ENCODE measurements around the gene GLI2.

DNA sequence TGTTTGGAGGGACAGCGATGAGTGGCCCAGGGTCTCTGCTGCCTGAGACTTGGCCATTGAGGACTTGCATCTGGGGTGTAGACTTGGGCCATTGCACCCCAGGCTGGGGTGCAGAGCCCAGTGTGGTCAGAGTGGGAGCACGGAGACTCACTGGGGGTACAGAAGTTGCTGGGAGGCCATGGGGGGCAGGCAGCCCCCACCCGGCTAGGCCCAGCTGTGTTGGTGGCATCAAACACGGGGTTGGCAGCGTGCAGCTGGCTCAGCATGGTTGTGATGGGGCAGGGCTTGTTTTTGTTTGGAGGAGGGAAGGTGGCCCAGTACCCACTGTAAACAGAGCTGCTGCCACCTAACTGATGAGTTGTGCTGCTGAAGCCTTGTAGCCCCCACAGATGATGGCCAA lies 42.1 kb downstream of the GLI2 start:
- TF ChIP-seq SP1 (IDR thresholded peaks at IDR 0.05) (no peak), SUZ12 (IDR thresholded peaks at IDR 0.05) (no peak), FOXM1 (IDR thresholded peaks at IDR 0.05; ENCODE audit: borderline replicate concordance) (no peak), HDGF (IDR thresholded peaks at IDR 0.05; ENCODE audit: borderline replicate concordance) (no peak), NFRKB (IDR thresholded peaks at IDR 0.05) (no peak), ARNT (IDR thresholded peaks at IDR 0.05) (no peak), TARDBP (IDR thresholded peaks at IDR 0.05) (no peak)
- TF ChIP-seq, protein P1, sequence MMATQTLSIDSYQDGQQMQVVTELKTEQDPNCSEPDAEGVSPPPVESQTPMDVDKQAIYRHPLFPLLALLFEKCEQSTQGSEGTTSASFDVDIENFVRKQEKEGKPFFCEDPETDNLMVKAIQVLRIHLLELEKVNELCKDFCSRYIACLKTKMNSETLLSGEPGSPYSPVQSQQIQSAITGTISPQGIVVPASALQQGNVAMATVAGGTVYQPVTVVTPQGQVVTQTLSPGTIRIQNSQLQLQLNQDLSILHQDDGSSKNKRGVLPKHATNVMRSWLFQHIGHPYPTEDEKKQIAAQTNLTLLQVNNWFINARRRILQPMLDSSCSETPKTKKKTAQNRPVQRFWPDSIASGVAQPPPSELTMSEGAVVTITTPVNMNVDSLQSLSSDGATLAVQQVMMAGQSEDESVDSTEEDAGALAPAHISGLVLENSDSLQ (IDR thresholded peaks at IDR 0.05), result no peak
